Measurements from ENCODE around the gene ITGA5. TPM values are rescaled to one million over a fixed set of nuclear protein-coding genes. Genes with fewer than 3 reads are reported as not detected.

ITGA5 gene
- total RNA-seq, 1 donor = 401 TPM

GRCh38 chr12:54390176-54390667 lies 28.8 kb downstream of the ITGA5 start:
- H2AFZ ChIP-seq (ENCODE audit: low read length) = no peak overlapping the region
- no peak for TF ChIP-seq CTCF (IDR thresholded peaks at IDR 0.05; ENCODE audit: extremely low read depth, low read depth, low read length)
- H3K36me3 ChIP-seq (ENCODE audit: insufficient read depth, low read length) = peaks cover 25% of the 10 kb centered on the region
- H3K4me3 ChIP-seq (ENCODE audit: insufficient read depth, low read length) = no peak overlapping the region
- no peak overlapping the region for H3K4me2 ChIP-seq (ENCODE audit: insufficient read depth, low read length)
- DNase-seq (ENCODE audit: insufficient read length, low spot score, missing footprints) = peak; percentile 88
- no peak overlapping the region for H3K27ac ChIP-seq (ENCODE audit: low read depth, low read length)
- H4K20me1 ChIP-seq (ENCODE audit: insufficient read depth, low read length) = peaks cover 18% of the 10 kb centered on the region
- H3K4me1 ChIP-seq (ENCODE audit: insufficient read depth, low read length) = no peaks in the 10 kb centered on the region
- H3K27me3 ChIP-seq (ENCODE audit: insufficient read depth, low read length) = no peaks in the 10 kb centered on the region
- no peaks in the 10 kb centered on the region for H3K79me2 ChIP-seq (ENCODE audit: insufficient read depth, low read length)
- no peaks in the 10 kb centered on the region for H3K9me3 ChIP-seq (ENCODE audit: low read depth, low read length)

- H3K27me3 ChIP-seq (ENCODE audit: insufficient read depth, low read length) = no peaks in the 10 kb centered on the region
- no peaks in the 10 kb centered on the region for H3K79me2 ChIP-seq (ENCODE audit: insufficient read depth, low read length)
- no peak overlapping the region for H3K4me2 ChIP-seq (ENCODE audit: insufficient read depth, low read length)
- peaks cover 13% of the 10 kb centered on the region for H4K20me1 ChIP-seq (ENCODE audit: insufficient read depth, low read length)
- H3K4me3 ChIP-seq (ENCODE audit: insufficient read depth, low read length) = no peak overlapping the region
- no peak overlapping the region for H2AFZ ChIP-seq (ENCODE audit: low read length)
- peaks cover 1% of the 10 kb centered on the region for H3K4me1 ChIP-seq (ENCODE audit: insufficient read depth, low read length)
- DNase-seq (ENCODE audit: insufficient read length, low spot score, missing footprints) = peak; percentile 56
- H3K36me3 ChIP-seq (ENCODE audit: insufficient read depth, low read length) = peaks cover 20% of the 10 kb centered on the region
- H3K9me3 ChIP-seq (ENCODE audit: low read depth, low read length) = no peaks in the 10 kb centered on the region
- no peak overlapping the region for H3K27ac ChIP-seq (ENCODE audit: low read depth, low read length)
- TF ChIP-seq CTCF (IDR thresholded peaks at IDR 0.05; ENCODE audit: extremely low read depth, low read depth, low read length) = no peak
These were observed 29.4 kb downstream of the ITGA5 start for GRCh38 chr12:54389607-54390175.

- DNase-seq (ENCODE audit: insufficient read length, low spot score, missing footprints) = no peak
- H2AFZ ChIP-seq (ENCODE audit: low read length) = no peak overlapping the region
- peaks cover 14% of the 10 kb centered on the region for H3K36me3 ChIP-seq (ENCODE audit: insufficient read depth, low read length)
- no peak overlapping the region for H3K4me2 ChIP-seq (ENCODE audit: insufficient read depth, low read length)
- H3K27me3 ChIP-seq (ENCODE audit: insufficient read depth, low read length) = no peaks in the 10 kb centered on the region
- no peaks in the 10 kb centered on the region for H3K79me2 ChIP-seq (ENCODE audit: insufficient read depth, low read length)
- no peak for TF ChIP-seq CTCF (IDR thresholded peaks at IDR 0.05; ENCODE audit: extremely low read depth, low read depth, low read length)
- H3K4me3 ChIP-seq (ENCODE audit: insufficient read depth, low read length) = no peak overlapping the region
- H3K4me1 ChIP-seq (ENCODE audit: insufficient read depth, low read length) = peaks cover 4% of the 10 kb centered on the region
- peaks cover 8% of the 10 kb centered on the region for H4K20me1 ChIP-seq (ENCODE audit: insufficient read depth, low read length)
- no peak overlapping the region for H3K27ac ChIP-seq (ENCODE audit: low read depth, low read length)
- no peaks in the 10 kb centered on the region for H3K9me3 ChIP-seq (ENCODE audit: low read depth, low read length)
These were observed 29.9 kb downstream of the ITGA5 start for GRCh38 chr12:54389134-54389508.

GRCh38 chr12:54388237-54389133 lies 30.6 kb downstream of the ITGA5 start:
- Histone ChIP-seq H3K27ac (ENCODE audit: low read depth, low read length) (no peak overlapping the region), H3K36me3 (ENCODE audit: insufficient read depth, low read length) (peaks cover 8% of the 10 kb centered on the region), H4K20me1 (ENCODE audit: insufficient read depth, low read length) (peaks cover 4% of the 10 kb centered on the region), H2AFZ (ENCODE audit: low read length) (no peak overlapping the region), H3K4me2 (ENCODE audit: insufficient read depth, low read length) (no peak overlapping the region), H3K9me3 (ENCODE audit: low read depth, low read length) (no peaks in the 10 kb centered on the region), H3K27me3 (ENCODE audit: insufficient read depth, low read length) (no peaks in the 10 kb centered on the region), H3K4me3 (ENCODE audit: insufficient read depth, low read length) (no peak overlapping the region), H3K4me1 (ENCODE audit: insufficient read depth, low read length) (peaks cover 5% of the 10 kb centered on the region), H3K79me2 (ENCODE audit: insufficient read depth, low read length) (no peaks in the 10 kb centered on the region)
- peak; percentile 69 for DNase-seq (ENCODE audit: insufficient read length, low spot score, missing footprints)
- no peak for TF ChIP-seq CTCF (IDR thresholded peaks at IDR 0.05; ENCODE audit: extremely low read depth, low read depth, low read length)
